Renal pelvis (tissue), 4 donors: ENCODE results near the gene HOXA4. TPM values are rescaled to one million over a fixed set of nuclear protein-coding genes. Genes with fewer than 3 reads are reported as not detected.

Experiments
- DNase-seq: peaks from one replicate; pipeline ENCODE4 v3.0.0-alpha.2; 2013
- polyA plus RNA-seq, 3 donors: library from polyadenylated mRNA; unstranded; fragments of 120-200 nt; gene quantifications; one replicate each; pipeline ENCODE4 v1.2.1, GENCODE V29; 2013; ENCODE audit not compliant: insufficient read length in 3 of 3

The HOXA4 gene
- polyA plus RNA-seq, 3 donors: 19.5 to 25.0 (median 21.4) TPM

DNA sequence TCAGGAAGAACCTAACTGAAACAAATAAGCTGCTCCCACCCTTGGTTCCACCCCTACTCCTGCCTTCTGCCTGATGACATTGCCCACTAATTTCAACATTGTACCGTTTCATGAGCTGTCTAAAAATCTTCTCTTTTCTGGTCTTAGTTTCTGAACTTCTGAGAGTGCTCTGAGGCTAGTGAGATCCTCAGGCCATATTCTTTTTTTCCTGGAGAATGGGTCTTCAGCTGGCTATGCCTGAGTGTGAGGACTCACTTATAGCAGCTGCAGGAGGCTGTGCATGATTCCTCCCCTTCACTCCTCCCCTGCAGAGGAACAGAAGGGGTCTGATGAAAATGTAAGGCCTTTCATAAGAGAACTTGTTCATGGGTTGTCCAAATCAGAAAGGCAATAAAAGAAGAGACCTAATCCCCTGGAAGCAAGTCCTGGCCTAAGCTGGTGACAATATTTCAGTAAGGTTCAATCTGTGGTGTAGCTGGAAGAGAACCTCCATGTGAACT, 11.1 kb downstream of the HOXA4 start:
- DNase-seq: no peak

DNA sequence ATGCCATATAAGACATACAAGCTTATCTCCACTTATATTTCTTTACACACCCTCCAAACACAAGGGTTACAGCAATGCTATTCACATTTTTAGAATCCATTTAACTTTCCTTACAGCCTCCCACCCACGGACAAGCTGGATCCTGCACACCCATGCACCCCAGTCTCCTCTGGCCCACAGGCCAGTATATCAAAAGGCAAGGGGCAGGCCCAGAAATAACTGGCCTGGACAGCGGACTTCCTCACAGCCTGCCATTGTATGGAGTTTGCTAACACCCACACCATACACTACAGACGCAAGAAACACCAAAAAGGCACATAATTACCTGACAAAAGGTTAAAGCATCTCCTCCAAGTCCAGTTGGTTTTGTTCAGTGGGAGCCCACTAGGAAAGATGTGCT, 12.0 kb downstream of the HOXA4 start:
- DNase-seq: no peak

- DNase-seq: no peak
Measured at GRCh38 chr7:27117887-27118491, 12.6 kb downstream of the HOXA4 start.

- no peak for DNase-seq
Measured at GRCh38 chr7:27116962-27117886, 13.3 kb downstream of the HOXA4 start.

- no peak for DNase-seq
Measured at GRCh38 chr7:27116031-27116961, 14.3 kb downstream of the HOXA4 start.

DNA sequence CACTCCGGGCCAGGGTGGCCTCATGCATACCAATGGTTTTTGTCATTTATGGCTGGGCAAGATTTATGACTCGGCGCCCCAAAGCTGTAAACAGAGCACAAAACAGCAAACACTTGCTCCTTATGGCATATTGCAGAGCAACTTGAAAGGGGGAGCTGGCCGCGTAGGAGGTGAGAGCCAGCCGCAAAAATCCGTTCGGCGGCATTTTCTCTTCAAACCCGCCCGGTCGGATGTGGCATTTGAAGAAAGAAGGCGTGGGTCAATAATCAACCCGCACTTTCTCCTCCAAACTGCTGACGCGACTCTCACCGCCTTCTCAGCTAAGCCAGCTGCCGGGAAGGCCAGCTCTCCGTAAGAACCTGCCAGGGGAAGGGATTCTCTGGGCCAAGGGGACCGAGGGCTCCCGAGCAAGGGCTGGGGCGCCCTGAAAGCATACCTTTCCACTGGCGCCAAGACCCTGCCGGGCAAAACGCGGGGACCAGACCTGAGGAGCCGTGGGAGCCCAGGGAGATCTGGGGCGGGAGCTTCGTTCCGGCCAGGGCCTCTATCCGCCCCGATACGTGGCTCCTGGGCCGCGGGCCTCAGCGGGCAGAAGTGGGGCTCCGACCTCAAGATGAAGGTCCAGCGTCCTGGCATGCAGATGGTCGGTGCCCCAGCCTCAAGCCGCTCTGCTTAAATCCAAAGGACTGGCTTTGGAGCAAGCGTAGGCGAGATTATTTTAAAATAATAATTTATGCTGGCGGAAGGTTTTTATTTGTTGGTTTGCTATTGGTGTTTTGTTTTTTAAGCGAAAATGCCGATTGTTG, 15.1 kb downstream of the HOXA4 start:
- peak; percentile 94 for DNase-seq

GRCh38 chr7:27114881-27115220, 15.7 kb downstream of the HOXA4 start:
- DNase-seq: no peak

GRCh38 chr7:27113991-27114769, 16.4 kb downstream of the HOXA4 start:
- DNase-seq: no peak

DNA sequence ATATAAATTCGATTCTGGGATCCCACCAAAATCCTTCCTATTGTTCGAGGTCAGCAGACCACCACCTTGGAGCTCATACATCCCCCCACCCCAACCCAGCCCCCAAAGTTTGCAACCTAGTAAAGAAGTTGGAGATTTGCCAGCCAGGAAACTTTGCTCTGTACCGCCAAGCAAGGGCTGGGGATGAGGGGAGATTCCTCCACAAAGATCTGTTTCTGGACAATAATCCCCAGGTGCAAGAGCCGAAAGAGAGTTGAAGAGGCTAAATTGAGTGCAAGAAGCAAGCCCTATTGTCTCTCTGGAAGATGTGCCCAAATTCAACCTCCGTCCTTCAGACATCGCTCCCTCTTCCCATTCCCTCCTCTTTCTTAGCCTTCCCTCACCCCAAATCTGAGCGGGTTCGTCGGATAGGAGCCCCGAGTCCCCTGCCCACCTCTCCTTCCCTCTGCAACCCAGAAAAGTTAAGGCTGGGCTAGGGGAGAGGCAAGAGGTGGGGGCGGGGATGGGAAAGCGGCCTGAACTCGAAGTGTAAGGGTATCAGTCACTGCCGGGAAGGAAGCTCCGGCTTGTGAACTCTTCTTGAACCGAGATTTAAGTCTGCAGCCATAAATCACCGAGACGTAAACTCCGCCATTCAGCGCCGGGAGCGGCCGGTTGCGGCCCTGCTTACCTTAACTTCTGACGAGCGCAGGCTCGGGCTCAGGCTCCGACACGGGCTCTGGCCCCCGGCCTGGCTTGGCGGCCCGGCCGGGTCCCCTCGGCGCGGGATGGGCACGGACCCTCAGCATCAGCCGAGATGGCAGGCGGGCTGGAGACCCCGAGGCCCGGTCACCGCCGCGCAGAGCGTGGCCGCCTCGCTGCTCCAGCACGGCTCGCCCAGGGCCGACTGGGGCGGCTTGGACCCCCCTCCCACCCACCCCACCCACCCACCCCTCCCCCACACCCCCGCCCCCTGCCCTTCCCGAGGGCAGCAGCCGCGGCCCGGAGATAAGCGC, 17.3 kb downstream of the HOXA4 start:
- peak; percentile 95 for DNase-seq

DNA sequence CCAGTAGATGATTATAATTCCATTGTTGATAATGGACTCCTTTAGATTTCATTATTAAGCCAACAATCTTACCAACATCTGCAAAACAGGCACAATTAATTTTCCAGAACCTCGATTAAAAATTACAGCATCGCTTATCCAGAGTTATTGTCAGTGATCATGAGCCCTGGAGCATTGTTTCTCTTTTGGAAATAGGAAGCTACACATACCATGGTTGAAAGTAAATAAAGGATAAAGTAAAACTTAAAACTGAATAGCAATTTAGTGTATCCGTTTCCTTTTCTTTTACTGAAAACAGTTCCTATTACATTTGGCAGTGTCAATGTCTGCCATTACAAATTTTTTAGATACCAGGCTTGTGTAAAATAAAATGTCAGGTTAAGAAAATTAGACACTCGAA, 18.2 kb downstream of the HOXA4 start:
- DNase-seq: no peak

GRCh38 chr7:27111751-27112277, 18.7 kb downstream of the HOXA4 start:
- DNase-seq: no peak

GRCh38 chr7:27111042-27111750, 19.4 kb downstream of the HOXA4 start:
- no peak for DNase-seq

DNA sequence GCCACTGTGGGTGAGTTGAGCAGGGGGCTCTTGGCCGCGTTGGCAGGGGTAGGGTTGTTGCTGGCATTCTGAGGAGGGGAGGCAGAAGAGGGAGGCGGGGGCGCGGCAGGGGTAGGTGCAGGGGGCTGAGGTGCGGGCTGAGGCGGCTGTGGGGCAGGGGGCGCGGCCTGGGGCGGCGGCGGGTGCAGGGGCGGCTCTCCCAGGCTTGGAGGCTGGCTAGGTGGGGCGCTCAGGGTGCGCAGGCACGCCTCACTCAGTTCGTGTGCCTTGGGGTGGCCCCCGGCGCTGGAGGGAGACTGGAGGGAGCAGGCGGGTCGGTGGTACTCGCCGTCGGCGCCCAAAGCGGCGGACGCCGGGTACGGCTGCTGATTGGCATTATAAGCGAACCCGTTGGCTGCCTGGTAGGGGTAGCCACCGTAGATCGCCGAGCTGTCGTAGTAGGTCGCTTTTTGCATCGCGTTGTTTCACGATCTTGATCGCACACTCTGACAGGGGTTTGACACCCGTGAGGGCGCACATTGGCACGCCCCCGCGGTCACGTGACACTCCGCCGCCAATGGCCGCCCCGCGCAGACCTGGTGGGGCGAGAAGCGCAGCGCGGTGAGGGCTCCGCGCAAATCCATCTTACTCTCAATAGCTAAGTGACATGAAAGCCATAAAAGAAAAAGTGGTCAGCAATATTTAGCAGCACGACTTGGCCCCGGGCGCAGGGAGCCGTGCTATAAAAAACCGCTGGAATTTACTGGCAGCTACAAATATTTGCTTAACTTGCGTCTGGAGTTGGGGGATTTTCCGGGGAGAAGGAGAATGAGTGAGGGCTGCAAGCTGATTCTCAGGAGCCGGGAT, 20.1 kb downstream of the HOXA4 start:
- DNase-seq: peak; percentile 89

DNA sequence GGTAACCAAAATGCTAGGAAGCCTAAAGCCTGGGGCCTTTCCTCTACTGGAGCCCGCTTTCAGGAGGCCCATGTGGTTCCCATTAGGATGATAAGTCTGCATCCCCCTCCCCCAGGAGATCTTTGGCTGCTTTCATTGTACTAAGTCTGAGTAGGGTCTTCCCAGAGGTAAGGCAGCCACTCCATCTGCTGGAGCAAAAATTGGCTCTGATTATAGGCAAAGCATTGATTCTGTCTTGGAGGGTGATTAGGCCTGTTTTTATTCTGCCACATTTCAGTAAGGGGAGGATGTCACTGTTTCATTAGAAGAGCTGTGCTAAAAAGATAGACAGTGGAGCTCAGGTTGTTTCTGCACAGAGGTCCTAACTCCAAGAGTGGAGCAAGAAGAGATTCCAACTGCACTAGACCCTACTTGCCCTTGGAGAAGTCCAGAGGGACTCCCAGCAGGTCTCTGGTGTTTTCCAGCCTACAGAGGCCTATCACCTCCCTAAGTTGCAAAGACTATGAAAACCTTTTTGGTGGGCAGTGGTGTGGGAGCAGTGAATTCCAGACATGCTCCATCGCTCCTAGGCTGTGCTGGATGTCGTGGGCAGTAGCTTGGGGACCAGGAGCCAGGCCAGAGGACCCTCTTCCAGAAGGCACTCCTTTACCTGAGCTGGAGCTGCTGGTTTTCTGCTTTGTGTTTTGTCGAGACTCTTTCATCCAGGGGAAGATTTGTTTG, 20.9 kb downstream of the HOXA4 start:
- no peak for DNase-seq

GRCh38 chr7:27108390-27109127, 22.0 kb downstream of the HOXA4 start:
- no peak for DNase-seq
